LoVo (cell line): ENCODE measurements around the gene RAB38.

Experiments used
- DNase-seq: peaks from one replicate; pipeline ENCODE4 v3.0.0-alpha.2; 2016; ENCODE audit warnings: low spot score

RAB38 gene

DNA sequence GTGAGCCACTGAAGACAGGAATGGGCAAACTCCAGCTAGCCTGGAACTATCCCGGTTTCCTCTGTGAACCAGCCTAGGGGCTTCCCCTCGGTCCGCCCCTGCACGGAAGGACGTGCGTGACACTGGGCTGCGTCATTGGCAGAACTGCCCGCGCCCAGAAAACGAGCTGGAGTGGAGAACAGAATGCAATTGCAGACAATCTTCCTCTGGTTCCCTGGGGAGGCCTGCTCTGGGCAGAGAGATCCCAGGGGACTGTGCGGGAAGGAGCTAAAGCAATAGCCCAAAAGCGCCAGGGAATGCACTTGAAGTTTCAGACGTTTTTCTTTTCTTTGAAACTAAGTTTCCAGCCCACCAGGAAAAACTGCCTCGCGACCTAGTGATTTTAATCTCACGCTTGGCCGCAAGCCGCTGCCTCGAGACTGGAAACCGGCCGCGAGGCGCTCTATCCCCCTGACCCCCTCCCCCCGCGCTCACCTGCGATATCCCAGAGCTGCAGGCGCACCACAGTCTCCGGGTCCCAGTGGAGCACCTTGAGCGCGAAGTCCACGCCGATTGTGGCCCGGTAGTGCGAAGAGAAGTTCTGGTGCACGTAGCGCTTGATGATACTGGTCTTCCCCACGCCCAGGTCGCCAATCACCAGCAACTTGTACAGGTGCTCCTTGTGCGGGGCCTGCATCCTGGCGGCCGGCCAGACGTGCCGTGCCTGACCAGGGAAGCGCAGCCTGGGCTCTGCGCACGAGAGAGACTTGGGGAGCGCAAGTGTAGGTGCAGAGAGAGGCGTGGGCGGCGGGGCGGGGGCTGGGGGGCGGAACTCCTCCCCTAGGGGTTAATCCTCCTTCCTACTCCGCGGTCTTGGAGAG is at the start of gene RAB38:
Gene RAB38, minus strand, starts transcription at position 735 of the 860 bp plus-strand sequence. Its CDS starts 59 bp downstream, at position 676.
- no peak for DNase-seq

- DNase-seq = no peak
Observed at GRCh38 chr11:88213406-88213805, 38.2 kb upstream of the RAB38 start.

- no peak for DNase-seq
Observed at GRCh38 chr11:88212300-88212699, 37.1 kb upstream of the RAB38 start.

GRCh38 chr11:88208745-88209144 is 33.5 kb upstream of the RAB38 start:
- no peak for DNase-seq

DNA sequence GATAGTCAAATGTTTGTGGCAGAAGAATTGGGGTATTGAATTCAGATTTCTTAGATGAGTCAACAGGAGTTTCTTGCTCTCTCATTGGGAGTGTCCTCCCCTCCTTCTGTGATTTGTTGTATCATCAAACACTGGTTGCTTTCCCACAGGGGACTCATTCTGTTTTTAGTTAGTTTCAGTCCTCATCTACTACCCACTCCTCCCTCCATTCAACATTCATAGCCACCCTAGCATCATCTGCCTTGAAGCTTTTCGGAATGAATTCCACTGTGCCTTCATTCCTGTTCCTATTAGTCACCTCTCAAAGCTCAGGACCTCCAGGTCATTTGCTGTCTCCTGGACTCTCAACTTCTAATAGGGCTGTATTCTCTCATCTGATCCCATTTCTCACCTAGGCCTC is 31.5 kb upstream of the RAB38 start:
- no peak for DNase-seq

GRCh38 chr11:88204353-88204752 is 29.1 kb upstream of the RAB38 start:
- no peak for DNase-seq

DNA sequence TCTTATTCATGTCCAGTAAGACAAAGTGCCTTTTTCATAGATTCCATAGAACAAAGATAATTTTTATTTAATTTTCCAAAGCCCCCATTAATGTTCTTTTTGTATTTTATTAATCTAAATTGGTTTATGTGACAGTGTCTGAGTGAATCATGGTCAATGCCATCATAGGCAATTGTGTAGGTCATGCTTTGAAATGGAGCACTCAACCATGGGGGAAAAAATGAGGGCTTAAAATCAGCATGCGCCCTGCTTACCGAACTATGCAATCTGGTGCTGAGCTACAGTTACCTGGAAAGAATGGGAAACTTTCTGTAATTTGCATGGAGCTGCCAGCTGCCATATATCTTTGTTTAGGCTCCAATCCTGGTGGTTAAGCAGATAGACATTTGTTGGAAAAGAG is 28.4 kb upstream of the RAB38 start:
- DNase-seq = no peak

DNA sequence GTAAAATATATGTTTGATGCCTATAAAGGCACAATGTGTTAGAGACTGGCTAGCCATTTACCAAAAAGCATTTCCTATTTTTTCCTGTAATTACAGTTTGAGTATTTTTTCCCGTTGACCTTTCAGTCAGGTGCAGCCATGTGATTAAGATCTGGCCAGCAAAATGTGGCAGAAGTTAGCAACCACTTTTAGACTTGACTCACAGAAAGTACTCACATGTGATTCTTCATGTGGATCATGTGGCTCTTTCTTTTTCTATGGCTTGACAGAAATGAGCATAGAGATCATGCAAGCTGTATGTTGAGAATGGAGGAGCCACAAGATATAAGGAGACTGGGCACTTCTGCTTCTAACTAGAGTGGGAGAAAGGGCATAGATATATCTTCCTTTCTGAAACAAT is 27.3 kb upstream of the RAB38 start:
- DNase-seq = no peak

GRCh38 chr11:88196393-88196792 is 21.1 kb upstream of the RAB38 start:
- no peak for DNase-seq

GRCh38 chr11:88195908-88196307 is 20.7 kb upstream of the RAB38 start:
- no peak for DNase-seq

GRCh38 chr11:88194990-88195389 is 19.7 kb upstream of the RAB38 start:
- no peak for DNase-seq

GRCh38 chr11:88193278-88193677 is 18.0 kb upstream of the RAB38 start:
- DNase-seq = no peak

- DNase-seq = no peak
Observed at GRCh38 chr11:88188932-88189253, 13.7 kb upstream of the RAB38 start.

- DNase-seq = no peak
Observed at GRCh38 chr11:88188251-88188931, 13.1 kb upstream of the RAB38 start.

- DNase-seq = no peak
Observed at GRCh38 chr11:88183233-88183632, 8.0 kb upstream of the RAB38 start.

GRCh38 chr11:88181776-88182175 is 6.5 kb upstream of the RAB38 start:
- no peak for DNase-seq

GRCh38 chr11:88179971-88180629 is 4.9 kb upstream of the RAB38 start:
- no peak for DNase-seq

- peak; percentile 7 for DNase-seq
Observed at GRCh38 chr11:88179141-88179540, 3.9 kb upstream of the RAB38 start.

- no peak for DNase-seq
Observed at GRCh38 chr11:88178191-88178590, 2.9 kb upstream of the RAB38 start.

- no peak for DNase-seq
Observed at GRCh38 chr11:88175569-88176075, 379 bp upstream of the RAB38 start.

GRCh38 chr11:88173956-88174355 is 1.3 kb downstream of the RAB38 start:
- DNase-seq = no peak

DNA sequence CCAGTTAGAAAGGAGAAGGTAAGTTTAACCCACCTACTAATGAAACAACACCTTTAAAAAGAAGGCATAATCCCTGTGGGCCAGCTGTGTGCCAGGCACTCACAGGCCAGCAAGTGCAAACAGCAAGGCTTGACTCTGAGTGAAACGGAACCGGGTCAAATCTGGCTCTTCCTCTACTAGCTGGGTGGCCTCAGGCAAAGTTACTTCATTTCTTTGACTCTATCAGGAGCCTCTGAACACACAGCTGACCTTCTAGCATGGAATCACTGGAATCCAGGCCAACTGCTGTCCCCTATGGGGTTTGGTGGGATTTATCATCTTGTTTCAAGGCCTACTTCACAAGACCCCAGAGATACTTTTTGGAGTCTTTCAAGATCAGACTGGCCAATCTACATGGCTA is 3.3 kb downstream of the RAB38 start:
- no peak for DNase-seq

DNA sequence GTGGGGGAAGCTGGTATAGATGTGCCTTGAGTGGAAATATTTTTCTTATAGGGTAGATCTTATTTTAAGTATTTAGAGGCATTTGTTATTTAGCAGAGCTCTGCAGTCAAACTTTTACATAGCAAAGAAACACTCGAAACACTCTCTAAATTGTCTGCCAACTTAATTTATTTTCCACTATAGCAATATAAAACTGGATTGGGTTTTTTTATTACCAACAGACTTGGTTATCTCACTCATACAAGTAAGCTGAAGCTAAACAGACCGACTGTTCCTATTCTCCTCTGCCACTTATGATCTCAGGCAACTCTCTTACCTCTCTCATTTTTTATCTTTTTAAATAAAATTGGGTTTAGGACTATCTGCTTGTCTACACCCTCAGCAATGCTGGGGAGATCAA is 4.6 kb downstream of the RAB38 start:
- no peak for DNase-seq
